ENCODE measurements around the gene ABI3.
A peak's percentile ranks its signal among the peaks of the same experiment; 100 is the strongest.

Gene ABI3

DNA sequence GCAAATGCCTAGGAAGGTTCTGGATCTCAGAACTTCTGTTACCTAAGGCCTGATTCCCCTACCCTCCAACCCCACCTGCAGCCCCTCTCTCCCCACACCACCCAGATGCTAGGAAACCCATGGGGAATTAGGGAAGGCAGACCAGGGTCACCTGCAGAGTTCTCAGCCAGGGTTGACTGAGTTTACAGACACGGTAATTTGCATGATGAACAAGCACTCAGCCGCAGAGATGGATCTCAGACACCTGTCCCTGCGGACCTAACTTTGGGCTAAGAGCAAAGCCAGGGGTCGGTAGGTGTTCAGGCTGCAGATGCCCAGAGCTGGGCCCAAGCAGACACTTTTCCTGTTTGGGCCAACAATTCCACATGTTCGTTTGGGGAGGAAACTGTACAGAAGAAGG lies 2.9 kb downstream of the ABI3 start:
- Histone ChIP-seq H3K4me1 (ENCODE audit: insufficient read depth, low read length) (peaks cover 31% of the 10 kb centered on the region), H3K9me3 (ENCODE audit: control insufficient read depth, insufficient read depth, low read length) (no peaks in the 10 kb centered on the region), H3K36me3 (ENCODE audit: insufficient read depth, low read length) (no peaks in the 10 kb centered on the region), H3K9ac (ENCODE audit: low read depth, low read length) (no peak overlapping the region)

DNA sequence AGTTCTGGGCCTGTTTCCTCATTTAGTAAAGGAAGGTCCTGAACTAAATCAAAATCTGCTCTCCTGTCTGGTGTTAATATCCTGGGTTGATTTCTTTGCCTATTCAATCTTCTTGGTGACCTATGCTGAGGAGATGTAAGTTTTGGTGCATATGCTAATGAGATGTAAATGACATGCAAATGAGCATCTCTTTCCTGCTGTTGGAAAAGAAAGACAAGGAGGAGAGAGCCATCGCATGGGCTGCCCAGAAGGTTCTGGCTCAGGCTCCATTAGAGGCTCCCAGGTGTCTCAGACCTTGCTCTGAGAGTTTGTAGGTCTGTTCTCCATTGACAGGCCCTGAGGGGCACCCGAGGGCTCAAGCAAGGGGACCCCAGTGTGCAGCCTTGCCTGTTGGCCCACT lies 3.3 kb downstream of the ABI3 start:
- Histone ChIP-seq H3K36me3 (ENCODE audit: insufficient read depth, low read length) (no peaks in the 10 kb centered on the region), H3K9me3 (ENCODE audit: control insufficient read depth, insufficient read depth, low read length) (no peaks in the 10 kb centered on the region), H3K9ac (ENCODE audit: low read depth, low read length) (no peak overlapping the region), H3K4me1 (ENCODE audit: insufficient read depth, low read length) (peaks cover 31% of the 10 kb centered on the region)

DNA sequence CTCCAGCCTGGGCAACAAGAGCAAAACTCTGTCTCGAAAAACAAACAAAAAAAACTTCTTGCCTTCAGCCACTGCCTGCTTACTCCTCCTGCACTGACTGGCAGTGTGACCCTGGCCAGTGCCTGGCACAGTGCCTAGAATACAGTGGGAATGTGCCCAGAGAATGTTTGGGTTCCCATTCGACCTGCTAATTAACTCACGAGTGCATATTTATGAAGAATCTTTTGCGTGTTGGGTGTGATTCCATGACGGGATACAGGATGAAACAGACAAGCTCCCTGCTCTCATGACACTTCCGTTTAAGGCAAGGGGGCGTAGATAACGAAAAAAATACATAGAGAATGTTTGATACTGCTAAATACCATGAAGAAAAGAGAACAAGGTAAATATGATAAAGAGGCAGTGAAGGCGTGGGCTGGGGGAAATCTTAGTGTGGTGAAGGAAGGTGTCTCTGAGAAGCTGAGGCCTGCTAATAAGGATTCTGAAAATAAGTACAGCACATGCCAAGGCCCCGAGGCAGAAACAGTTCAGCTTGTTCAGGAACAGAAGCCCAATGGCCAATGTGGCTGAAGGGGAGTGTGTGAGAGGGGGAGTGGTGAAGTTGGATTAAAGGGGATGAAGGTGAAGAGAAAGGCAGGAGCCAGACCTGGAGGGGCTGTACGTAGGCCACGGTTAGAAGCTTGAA lies 4.3 kb downstream of the ABI3 start:
- Histone ChIP-seq H3K4me1 (ENCODE audit: insufficient read depth, low read length) (peaks cover 21% of the 10 kb centered on the region), H3K36me3 (ENCODE audit: insufficient read depth, low read length) (no peaks in the 10 kb centered on the region), H3K9me3 (ENCODE audit: control insufficient read depth, insufficient read depth, low read length) (no peaks in the 10 kb centered on the region), H3K9ac (ENCODE audit: low read depth, low read length) (no peak overlapping the region)

DNA sequence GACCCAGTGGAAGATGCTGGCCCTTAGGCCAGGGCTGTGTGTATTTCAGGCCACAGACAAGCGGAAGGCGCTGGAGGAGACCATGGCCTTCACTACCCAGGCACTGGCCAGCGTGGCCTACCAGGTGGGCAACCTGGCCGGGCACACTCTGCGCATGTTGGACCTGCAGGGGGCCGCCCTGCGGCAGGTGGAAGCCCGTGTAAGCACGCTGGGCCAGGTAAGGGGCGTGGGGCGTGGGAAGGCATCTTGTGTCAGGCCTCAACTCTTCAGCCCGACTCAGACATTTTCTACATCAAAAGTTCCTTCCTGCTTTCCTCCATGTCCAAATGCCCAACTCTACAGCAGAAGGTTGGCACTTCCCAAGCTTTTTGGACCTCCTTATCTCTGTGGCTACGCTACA lies 6.0 kb downstream of the ABI3 start:
- H3K4me1 ChIP-seq (ENCODE audit: insufficient read depth, low read length) = peaks cover 13% of the 10 kb centered on the region
- H3K36me3 ChIP-seq (ENCODE audit: insufficient read depth, low read length) = no peaks in the 10 kb centered on the region
- no peak overlapping the region for H3K9ac ChIP-seq (ENCODE audit: low read depth, low read length)
- H3K9me3 ChIP-seq (ENCODE audit: control insufficient read depth, insufficient read depth, low read length) = no peaks in the 10 kb centered on the region

DNA sequence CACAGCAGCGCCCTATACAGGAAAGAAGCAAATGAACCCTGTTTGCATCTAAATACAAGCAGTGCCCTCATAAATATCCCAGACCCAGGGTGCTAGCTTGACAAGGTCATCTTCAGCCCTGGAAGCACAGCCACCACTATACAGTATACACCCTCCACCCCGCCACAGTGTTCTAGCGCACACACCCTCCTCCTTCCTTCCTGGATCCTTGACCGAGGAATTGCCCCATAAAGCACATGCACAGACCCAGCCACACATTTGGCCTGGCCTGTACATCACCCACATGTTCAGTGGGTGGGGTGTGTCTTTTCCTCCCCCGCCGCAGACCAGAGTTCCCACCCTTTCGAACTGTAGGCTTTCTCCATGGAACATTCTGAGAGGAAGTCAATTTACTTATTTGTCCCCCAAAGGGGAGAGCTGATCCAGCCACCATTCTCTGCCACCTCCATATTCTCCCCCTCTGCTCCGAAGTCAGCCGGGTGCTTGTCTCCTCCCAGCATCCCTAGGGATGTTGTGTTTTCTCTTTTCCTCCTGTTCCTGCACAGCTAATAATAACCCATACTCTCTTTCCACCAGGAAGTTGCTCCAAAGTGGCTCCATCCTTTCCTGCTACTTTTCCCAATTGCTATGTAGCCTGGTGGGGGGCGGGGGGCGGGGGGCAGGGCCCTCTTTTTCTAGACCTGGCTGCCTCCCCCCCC lies 6.6 kb downstream of the ABI3 start:
- Histone ChIP-seq H3K36me3 (ENCODE audit: insufficient read depth, low read length) (no peaks in the 10 kb centered on the region), H3K9me3 (ENCODE audit: control insufficient read depth, insufficient read depth, low read length) (no peaks in the 10 kb centered on the region), H3K4me1 (ENCODE audit: insufficient read depth, low read length) (peaks cover 13% of the 10 kb centered on the region), H3K9ac (ENCODE audit: low read depth, low read length) (no peak overlapping the region)

DNA sequence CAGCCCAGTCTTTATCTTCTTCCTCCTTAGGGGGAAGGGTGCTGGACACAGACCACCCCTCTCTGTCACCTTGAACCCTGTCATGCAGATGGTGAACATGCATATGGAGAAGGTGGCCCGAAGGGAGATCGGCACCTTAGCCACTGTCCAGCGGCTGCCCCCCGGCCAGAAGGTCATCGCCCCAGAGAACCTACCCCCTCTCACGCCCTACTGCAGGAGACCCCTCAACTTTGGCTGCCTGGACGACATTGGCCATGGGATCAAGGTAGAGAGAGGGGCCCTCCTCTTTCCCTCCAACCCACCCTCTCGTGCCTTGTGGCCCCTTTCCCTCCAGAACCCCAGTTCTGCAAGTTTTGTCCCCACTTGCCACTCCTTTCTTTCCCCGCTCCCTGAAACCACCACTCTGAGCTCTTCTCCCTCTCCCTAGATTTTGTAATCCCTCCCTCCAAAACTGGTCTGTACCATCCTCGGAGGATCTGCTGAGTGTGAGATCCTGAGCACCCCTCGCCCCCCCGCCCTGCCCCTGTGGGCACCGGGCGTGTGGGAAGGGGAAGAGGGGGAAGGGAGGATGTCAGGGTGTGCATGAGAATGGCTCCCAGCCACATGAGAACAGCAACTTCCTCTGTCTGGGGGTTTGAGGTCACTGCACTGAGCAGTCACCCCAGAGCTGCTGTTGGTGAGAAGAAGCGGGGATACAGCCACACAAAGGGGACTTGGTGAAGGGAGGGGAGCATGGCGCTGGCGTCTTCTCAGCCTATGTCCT lies 7.3 kb downstream of the ABI3 start:
- H3K36me3 ChIP-seq (ENCODE audit: insufficient read depth, low read length) = no peaks in the 10 kb centered on the region
- no peak overlapping the region for H3K9ac ChIP-seq (ENCODE audit: low read depth, low read length)
- H3K9me3 ChIP-seq (ENCODE audit: control insufficient read depth, insufficient read depth, low read length) = no peaks in the 10 kb centered on the region
- H3K4me1 ChIP-seq (ENCODE audit: insufficient read depth, low read length) = peaks cover 13% of the 10 kb centered on the region

DNA sequence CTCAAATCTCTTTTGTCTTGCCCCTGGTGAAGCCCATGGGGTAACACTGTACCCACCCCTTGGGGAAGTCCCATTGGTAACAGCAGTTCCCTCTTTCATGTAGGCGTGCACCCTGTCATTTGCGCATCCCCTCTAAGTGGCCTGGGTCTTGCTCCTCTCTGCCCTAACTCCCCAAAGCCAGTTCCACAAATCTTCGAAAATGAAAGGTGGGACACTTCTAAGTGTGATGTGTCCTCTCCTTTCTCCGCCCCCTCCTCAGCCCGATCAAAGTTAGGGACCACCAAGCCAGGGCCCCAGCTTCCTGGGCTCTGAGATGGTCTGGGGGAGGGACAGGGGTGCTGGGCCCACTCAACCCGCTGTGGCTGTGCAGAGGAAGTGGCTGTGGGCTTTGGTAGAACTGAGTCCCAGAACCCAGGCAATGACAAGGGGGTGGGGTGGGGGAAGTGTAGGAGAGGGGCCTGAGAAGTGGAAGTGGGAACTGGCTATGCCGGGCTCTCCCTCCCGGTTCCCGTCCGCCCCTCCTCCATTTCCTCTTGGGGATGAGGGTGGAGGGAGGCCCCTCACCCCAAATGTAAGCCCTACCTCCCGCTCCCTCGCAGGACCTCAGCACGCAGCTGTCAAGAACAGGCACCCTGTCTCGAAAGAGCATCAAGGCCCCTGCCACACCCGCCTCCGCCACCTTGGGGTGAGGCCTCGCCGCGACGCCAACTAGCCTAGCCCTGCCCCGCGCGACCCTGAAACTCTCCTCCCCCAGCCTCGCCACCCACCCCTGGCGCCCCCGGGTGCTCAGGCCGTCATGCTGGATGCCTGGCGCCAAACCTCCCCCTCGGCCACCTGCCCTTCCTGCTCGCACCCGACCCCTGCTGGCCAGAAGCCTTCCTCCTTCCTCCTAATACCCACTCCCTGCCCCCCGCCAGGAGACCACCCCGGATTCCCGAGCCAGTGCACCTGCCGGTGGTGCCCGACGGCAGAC lies 8.7 kb downstream of the ABI3 start:
- Histone ChIP-seq H3K9me3 (ENCODE audit: control insufficient read depth, insufficient read depth, low read length) (no peaks in the 10 kb centered on the region), H3K36me3 (ENCODE audit: insufficient read depth, low read length) (no peaks in the 10 kb centered on the region), H3K4me1 (ENCODE audit: insufficient read depth, low read length) (peaks cover 10% of the 10 kb centered on the region), H3K9ac (ENCODE audit: low read depth, low read length) (no peak overlapping the region)

DNA sequence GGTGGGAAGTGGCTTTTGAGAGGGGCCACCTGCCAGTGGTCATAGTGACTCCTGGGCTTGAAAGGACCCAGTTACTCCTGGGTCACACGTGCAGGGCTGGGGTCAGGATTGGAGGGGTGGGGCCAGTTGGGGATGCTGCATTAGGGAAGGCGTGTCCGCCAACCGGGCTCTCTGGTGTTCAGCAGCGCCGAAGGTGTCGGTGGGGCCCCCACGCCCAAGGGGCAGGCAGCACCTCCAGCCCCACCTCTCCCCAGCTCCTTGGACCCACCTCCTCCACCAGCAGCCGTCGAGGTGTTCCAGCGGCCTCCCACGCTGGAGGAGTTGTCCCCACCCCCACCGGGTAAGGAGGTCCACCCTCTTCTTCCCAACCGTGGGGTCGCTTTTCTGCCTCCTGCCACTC lies 9.5 kb downstream of the ABI3 start:
- Histone ChIP-seq H3K9ac (ENCODE audit: low read depth, low read length) (no peak overlapping the region), H3K4me1 (ENCODE audit: insufficient read depth, low read length) (peaks cover 10% of the 10 kb centered on the region), H3K36me3 (ENCODE audit: insufficient read depth, low read length) (no peaks in the 10 kb centered on the region), H3K9me3 (ENCODE audit: control insufficient read depth, insufficient read depth, low read length) (no peaks in the 10 kb centered on the region)

DNA sequence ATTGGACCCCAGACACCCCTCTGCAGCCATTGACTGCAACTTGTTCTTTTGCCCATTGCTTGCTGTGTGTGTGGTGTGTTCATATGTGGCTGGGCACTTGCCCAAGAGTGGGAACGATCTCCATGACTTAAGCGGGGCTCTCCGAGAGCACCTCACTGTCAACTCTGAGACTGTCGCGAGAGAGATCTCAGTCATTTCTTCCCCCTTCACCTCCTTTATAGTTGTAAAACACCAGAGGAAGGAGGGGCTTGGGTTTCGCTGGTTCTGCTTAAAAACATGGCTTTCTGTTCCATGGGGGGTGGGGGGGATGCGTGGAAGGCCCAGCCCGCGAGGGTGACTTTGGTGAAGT lies 12.6 kb downstream of the ABI3 start:
- Histone ChIP-seq H3K4me1 (ENCODE audit: insufficient read depth, low read length) (peaks cover 9% of the 10 kb centered on the region), H3K9me3 (ENCODE audit: control insufficient read depth, insufficient read depth, low read length) (no peaks in the 10 kb centered on the region), H3K9ac (ENCODE audit: low read depth, low read length) (peak overlapping the region; percentile 52; the same call in 1 of the 2 replicates), H3K36me3 (ENCODE audit: insufficient read depth, low read length) (no peaks in the 10 kb centered on the region)

DNA sequence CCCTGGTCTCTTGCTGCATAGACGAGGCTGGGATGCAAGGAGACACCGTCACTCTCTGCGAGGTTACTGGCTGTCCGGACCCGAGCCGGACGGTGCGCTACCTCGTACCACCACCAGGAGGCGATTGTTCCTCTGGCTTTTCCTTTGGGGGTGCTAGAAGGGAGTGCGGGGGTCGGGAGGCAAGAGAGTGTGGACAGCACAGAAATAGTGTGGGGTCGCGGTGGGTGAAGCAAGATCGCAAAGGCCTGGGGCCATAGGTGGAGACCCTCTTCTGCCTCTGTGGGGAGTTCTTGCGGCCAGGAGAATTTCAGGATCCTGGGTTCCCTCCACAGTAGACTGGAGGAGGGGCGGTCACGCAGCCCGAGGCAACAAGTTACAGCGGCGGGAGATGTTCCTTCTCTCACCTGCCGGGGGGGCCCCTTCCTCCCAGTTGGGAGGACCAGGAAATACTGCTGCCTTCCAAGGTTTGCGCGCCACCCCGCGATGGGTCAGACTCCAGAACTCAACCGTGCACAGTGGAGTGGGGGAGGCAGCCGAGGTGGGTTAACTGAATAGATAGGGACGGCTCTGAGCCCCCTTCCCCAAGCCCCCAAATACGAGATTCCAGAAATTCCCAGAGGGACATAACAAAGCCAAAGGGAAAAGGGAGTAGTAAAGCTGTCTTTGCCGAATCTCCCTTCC lies 13.2 kb downstream of the ABI3 start:
- H3K36me3 ChIP-seq (ENCODE audit: insufficient read depth, low read length) = no peaks in the 10 kb centered on the region
- H3K9me3 ChIP-seq (ENCODE audit: control insufficient read depth, insufficient read depth, low read length) = no peaks in the 10 kb centered on the region
- peaks cover 7% of the 10 kb centered on the region; the same call in 1 of the 2 replicates for H3K4me1 ChIP-seq (ENCODE audit: insufficient read depth, low read length)
- peak overlapping the region; percentile 52 for H3K9ac ChIP-seq (ENCODE audit: low read depth, low read length)

DNA sequence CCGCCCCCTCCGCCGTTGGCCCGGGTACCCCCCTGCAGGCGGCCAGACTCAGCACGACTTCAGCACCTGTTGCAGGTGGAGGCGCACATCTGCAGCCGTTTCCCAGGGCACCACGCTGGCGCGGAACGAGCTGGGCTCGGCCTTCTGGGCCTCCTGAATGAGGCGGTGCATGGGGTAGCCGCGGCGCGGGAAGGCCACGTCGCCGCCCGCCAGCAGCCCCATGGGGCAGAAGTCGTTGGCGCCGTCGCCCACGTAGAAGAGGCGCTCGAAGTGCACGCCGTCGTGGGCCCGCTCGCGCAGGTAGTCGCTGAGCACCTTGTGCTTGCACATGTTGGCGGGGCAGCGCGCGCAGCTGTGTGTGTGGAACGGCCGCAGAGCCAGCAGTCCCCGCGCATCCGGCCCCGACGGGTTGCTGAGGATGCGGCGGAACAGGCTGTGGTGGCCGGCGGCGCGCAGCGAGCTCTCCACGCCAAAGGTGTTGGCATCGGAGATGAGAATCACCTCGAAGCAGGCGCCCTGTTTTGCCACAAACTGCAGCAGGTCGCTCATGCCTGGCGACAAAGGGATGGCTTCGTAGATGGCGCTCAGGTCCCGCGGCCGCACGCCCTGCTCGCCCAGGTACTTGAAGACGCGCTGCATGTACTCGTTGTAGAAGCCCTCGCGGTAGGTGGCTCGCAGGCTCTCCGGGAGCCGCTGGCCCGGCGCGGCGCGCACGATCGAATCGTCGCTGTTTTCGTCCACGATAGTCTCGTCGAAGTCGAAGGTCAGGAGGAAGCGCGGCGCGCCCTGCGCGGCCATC lies 13.9 kb downstream of the ABI3 start:
- no peaks in the 10 kb centered on the region for H3K9me3 ChIP-seq (ENCODE audit: control insufficient read depth, insufficient read depth, low read length)
- H3K9ac ChIP-seq (ENCODE audit: low read depth, low read length) = peak overlapping the region; percentile 52
- H3K4me1 ChIP-seq (ENCODE audit: insufficient read depth, low read length) = peaks cover 7% of the 10 kb centered on the region; the same call in 1 of the 2 replicates
- H3K36me3 ChIP-seq (ENCODE audit: insufficient read depth, low read length) = no peaks in the 10 kb centered on the region

DNA sequence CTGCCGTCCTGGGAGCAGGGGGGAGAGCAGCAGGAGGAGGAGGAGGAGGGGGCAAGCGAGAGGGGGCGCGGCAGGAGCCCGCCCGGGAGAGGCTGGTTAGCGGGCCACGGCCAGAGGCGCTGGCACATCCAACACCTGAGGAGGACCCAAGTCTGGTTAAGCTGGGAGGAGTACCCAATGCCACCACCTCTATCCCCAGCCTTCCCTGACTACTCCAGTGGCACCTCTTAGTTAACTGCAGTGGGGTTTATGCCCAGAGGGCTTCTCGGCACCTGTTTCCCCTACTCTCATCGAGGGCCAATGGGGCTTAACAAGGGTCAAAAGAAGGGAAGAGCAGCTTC lies 14.5 kb downstream of the ABI3 start:
- H3K36me3 ChIP-seq (ENCODE audit: insufficient read depth, low read length) = no peaks in the 10 kb centered on the region
- peak overlapping the region; percentile 52; the same call in 1 of the 2 replicates for H3K9ac ChIP-seq (ENCODE audit: low read depth, low read length)
- H3K9me3 ChIP-seq (ENCODE audit: control insufficient read depth, insufficient read depth, low read length) = no peaks in the 10 kb centered on the region
- H3K4me1 ChIP-seq (ENCODE audit: insufficient read depth, low read length) = peaks cover 7% of the 10 kb centered on the region; the same call in 1 of the 2 replicates
